AG20443 (cell line): ENCODE results near the gene GYG1.
A peak's percentile ranks its signal among the peaks of the same experiment; 100 is the strongest.

Experiments used
- DNase-seq: peaks from one replicate; pipeline ENCODE4 v3.0.0; 2012; ENCODE audit warnings: low spot score, mixed read lengths

Gene GYG1

GRCh38 chr3:148990236-148990635 is 1.1 kb upstream of the GYG1 start:
- DNase-seq, result no peak

- peak; percentile 68 for DNase-seq
Observed at GRCh38 chr3:148992027-148992634, 791 bp downstream of the GYG1 start.

- DNase-seq, result no peak
Observed at GRCh38 chr3:148992635-148993255, 1.4 kb downstream of the GYG1 start.

- no peak for DNase-seq
Observed at GRCh38 chr3:148997623-148998022, 6.3 kb downstream of the GYG1 start.

- DNase-seq, result no peak
Observed at GRCh38 chr3:148998297-148998696, 7.0 kb downstream of the GYG1 start.

- no peak for DNase-seq
Observed at GRCh38 chr3:148998715-148999423, 7.5 kb downstream of the GYG1 start.

- no peak for DNase-seq
Observed at GRCh38 chr3:148999806-149000205, 8.5 kb downstream of the GYG1 start.

GRCh38 chr3:149000206-149000745 is 8.9 kb downstream of the GYG1 start:
- DNase-seq, result no peak

- no peak for DNase-seq
Observed at GRCh38 chr3:149001727-149002126, 10.4 kb downstream of the GYG1 start.

GRCh38 chr3:149003653-149004305 is 12.4 kb downstream of the GYG1 start:
- DNase-seq, result no peak

GRCh38 chr3:149004622-149005021 is 13.3 kb downstream of the GYG1 start:
- no peak for DNase-seq

- DNase-seq, result no peak
Observed at GRCh38 chr3:149005416-149005815, 14.1 kb downstream of the GYG1 start.

GRCh38 chr3:149007567-149008257 is 16.4 kb downstream of the GYG1 start:
- no peak for DNase-seq

- no peak for DNase-seq
Observed at GRCh38 chr3:149009732-149010131, 18.4 kb downstream of the GYG1 start.

- DNase-seq, result no peak
Observed at GRCh38 chr3:149010504-149010951, 19.2 kb downstream of the GYG1 start.

- DNase-seq, result no peak
Observed at GRCh38 chr3:149010966-149011365, 19.6 kb downstream of the GYG1 start.

GRCh38 chr3:149011676-149012075 is 20.3 kb downstream of the GYG1 start:
- no peak for DNase-seq

GRCh38 chr3:149013726-149014125 is 22.4 kb downstream of the GYG1 start:
- no peak for DNase-seq

GRCh38 chr3:149015393-149015792 is 24.1 kb downstream of the GYG1 start:
- DNase-seq, result peak; percentile 19

- DNase-seq, result no peak
Observed at GRCh38 chr3:149016242-149016641, 24.9 kb downstream of the GYG1 start.

GRCh38 chr3:149016669-149017541 is 25.6 kb downstream of the GYG1 start:
- DNase-seq, result peak; percentile 79
